Measurements from ENCODE around the gene G0S2. TPM values are rescaled to one million over a fixed set of nuclear protein-coding genes. Genes with fewer than 3 reads are reported as not detected.

Gene G0S2
- total RNA-seq, 4 donors from 2014 or later: 6.0 to 95.2 (median 11.0) TPM

GRCh38 chr1:209634005-209634737 is 41.0 kb upstream of the G0S2 start:
- no peak for ATAC-seq
- H3K27ac ChIP-seq: no peak overlapping the region
- H3K27me3 ChIP-seq: no peaks in the 10 kb centered on the region
- TF ChIP-seq, protein P1, sequence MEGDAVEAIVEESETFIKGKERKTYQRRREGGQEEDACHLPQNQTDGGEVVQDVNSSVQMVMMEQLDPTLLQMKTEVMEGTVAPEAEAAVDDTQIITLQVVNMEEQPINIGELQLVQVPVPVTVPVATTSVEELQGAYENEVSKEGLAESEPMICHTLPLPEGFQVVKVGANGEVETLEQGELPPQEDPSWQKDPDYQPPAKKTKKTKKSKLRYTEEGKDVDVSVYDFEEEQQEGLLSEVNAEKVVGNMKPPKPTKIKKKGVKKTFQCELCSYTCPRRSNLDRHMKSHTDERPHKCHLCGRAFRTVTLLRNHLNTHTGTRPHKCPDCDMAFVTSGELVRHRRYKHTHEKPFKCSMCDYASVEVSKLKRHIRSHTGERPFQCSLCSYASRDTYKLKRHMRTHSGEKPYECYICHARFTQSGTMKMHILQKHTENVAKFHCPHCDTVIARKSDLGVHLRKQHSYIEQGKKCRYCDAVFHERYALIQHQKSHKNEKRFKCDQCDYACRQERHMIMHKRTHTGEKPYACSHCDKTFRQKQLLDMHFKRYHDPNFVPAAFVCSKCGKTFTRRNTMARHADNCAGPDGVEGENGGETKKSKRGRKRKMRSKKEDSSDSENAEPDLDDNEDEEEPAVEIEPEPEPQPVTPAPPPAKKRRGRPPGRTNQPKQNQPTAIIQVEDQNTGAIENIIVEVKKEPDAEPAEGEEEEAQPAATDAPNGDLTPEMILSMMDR (IDR thresholded peaks at IDR 0.05): no peak
- TF ChIP-seq EP300 (IDR thresholded peaks at IDR 0.05): no peak
- TF ChIP-seq POLR2A (IDR thresholded peaks at IDR 0.05): no peak
- TF ChIP-seq POLR2AphosphoS5 (IDR thresholded peaks at IDR 0.05): no peak
- H3K9me3 ChIP-seq: no peaks in the 10 kb centered on the region
- H3K4me3 ChIP-seq: no peak overlapping the region
- WGBS, 2 donors (ENCODE audit: low coverage in 1 of 2): 63 to 80% methylated on average over 3 to 6 of the region's 20 CpGs
- H3K36me3 ChIP-seq: no peaks in the 10 kb centered on the region
- H3K4me1 ChIP-seq: peaks cover 0 to 13% (median 0%) of the 10 kb centered on the region in 3 donors

GRCh38 chr1:209635850-209636249 is 39.4 kb upstream of the G0S2 start:
- no peak overlapping the region for H3K4me3 ChIP-seq
- no peaks in the 10 kb centered on the region for H3K27me3 ChIP-seq
- H3K4me1 ChIP-seq: peaks cover 0 to 6% (median 0%) of the 10 kb centered on the region in 3 donors
- H3K36me3 ChIP-seq: no peaks in the 10 kb centered on the region
- TF ChIP-seq EP300 (IDR thresholded peaks at IDR 0.05): no peak
- no peak overlapping the region for H3K27ac ChIP-seq
- ATAC-seq: no peak
- H3K9me3 ChIP-seq: no peaks in the 10 kb centered on the region
- 88 to 90% methylated on average over 4 to 5 of the region's 5 CpGs for WGBS, 2 donors (ENCODE audit: low coverage in 1 of 2)

- Histone ChIP-seq H3K36me3 (no peaks in the 10 kb centered on the region), H3K4me3 (no peak overlapping the region), H3K9me3 (no peaks in the 10 kb centered on the region), H3K27me3 (no peaks in the 10 kb centered on the region), H3K27ac (peak overlapping the region; percentile 80 to 84 (median 82)), H3K4me1 (peaks cover 18 to 57% (median 31%) of the 10 kb centered on the region in 3 donors)
- 3 to 5% methylated on average over 3 to 5 of the region's 5 CpGs for WGBS, 2 donors (ENCODE audit: low coverage in 1 of 2)
- TF ChIP-seq, protein P1 (IDR thresholded peaks at IDR 0.05): no peak
- TF ChIP-seq POLR2A (IDR thresholded peaks at IDR 0.05) (no peak), POLR2AphosphoS5 (IDR thresholded peaks at IDR 0.05) (peak; percentile 73), EP300 (IDR thresholded peaks at IDR 0.05) (no peak)
- ATAC-seq: peak; percentile 95
Measured at GRCh38 chr1:209641832-209642172, 33.4 kb upstream of the G0S2 start.

DNA sequence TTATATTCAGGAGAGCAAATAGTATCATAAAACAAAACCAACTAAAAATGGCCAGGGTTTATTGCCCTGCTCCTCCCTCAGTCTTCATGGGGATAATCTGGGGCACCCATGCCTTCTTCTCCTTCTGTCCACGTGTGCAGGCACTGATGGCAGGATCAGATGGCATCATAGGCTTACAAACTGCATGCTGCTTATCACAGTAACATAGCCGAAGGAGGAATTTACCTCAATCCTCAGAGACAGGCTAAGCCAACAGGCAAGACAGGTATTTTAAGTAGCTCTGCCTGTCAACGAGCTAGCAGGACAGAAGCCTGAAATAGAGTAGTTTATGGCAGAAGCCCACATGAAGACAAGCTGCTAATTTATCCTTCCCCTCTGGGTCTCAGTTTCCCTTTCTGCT is 32.4 kb upstream of the G0S2 start:
- Histone ChIP-seq H3K4me3 (no peak overlapping the region), H3K27me3 (no peaks in the 10 kb centered on the region), H3K27ac (peak overlapping the region in 3 of 4 donors; percentile 60 to 83 (median 82)), H3K4me1 (peaks cover 18 to 57% (median 31%) of the 10 kb centered on the region in 3 donors), H3K9me3 (no peaks in the 10 kb centered on the region), H3K36me3 (no peaks in the 10 kb centered on the region)
- no peak for ATAC-seq
- TF ChIP-seq EP300 (IDR thresholded peaks at IDR 0.05) (no peak), POLR2AphosphoS5 (IDR thresholded peaks at IDR 0.05) (no peak), POLR2A (IDR thresholded peaks at IDR 0.05) (no peak)
- TF ChIP-seq, protein P1 (IDR thresholded peaks at IDR 0.05): no peak
- WGBS, 2 donors (ENCODE audit: low coverage in 1 of 2): 20 to 25% methylated on average over 1 to 3 of the region's 3 CpGs

DNA sequence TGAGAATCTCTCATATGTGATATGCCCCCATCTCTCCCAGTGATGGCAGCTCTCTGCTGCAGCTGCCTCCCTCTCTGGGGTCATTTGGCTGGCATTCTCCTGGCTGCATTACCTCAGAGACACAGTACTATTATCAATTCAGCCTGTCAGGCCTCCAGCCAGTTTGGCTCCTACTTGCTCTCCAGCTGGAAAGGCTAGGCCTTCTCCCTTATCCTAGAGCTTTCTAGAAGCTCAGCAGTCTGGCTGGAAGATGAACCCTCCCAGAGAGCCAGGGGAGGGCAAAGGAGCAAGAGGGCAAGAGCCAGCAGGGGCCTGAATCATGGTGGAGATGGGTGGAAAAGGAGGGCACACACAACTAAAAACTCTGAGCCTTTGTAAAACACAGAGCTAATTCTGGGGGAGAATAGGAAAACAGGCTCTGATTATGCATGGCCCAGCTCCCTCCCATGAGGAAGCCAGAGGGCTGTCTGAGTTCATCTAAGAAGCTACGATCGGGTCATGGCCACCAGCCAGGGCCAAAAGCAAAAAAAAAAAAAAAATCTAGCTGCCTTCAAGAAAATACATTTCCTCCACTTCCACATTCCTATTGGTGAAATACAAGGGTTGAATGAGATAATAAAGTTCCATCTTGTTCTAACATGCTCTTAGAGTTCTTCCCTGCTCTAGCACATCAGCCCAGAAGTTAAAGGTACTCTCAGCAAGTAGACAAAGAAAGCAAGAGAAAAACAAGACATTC is 31.8 kb upstream of the G0S2 start:
- WGBS, 2 donors (ENCODE audit: low coverage in 1 of 2): 0% methylated on average over 2 of the region's 2 CpGs
- H3K27me3 ChIP-seq: no peaks in the 10 kb centered on the region
- peak overlapping the region; percentile 6 to 83 (median 71) for H3K27ac ChIP-seq
- peaks cover 18 to 63% (median 31%) of the 10 kb centered on the region in 3 donors for H3K4me1 ChIP-seq
- no peaks in the 10 kb centered on the region for H3K36me3 ChIP-seq
- H3K9me3 ChIP-seq: no peaks in the 10 kb centered on the region
- TF ChIP-seq, protein P1 (IDR thresholded peaks at IDR 0.05): peak in 1 of 4 experiments; percentile 26
- peak; percentile 74 for TF ChIP-seq POLR2AphosphoS5 (IDR thresholded peaks at IDR 0.05)
- no peak for TF ChIP-seq POLR2A (IDR thresholded peaks at IDR 0.05)
- ATAC-seq: peak; percentile 22
- H3K4me3 ChIP-seq: no peak overlapping the region

Data from gastroesophageal sphincter (tissue), 4 donors.